A549 (cell line): ENCODE results near the gene TMEM125.

Source experiments
- CTCF ChIP-seq: fragments of >200 bp; sonication (Bioruptor Twin); formaldehyde crosslinking; IDR thresholded peaks from 3 replicates; pipeline ENCODE4 v1.5.1; 2016
- EHMT2 ChIP-seq: fragments of 200-600 bp; sonication (generic); IDR thresholded peaks from 2 replicates; pipeline ENCODE4 v1.6.1; 2016; ENCODE audit warnings: antibody characterized with exemption, low read depth, mild to moderate bottlenecking, moderate library complexity
- FOSL2 ChIP-seq, 2 experiments: fragments of 450-650 bp in 1 of 2; fragments of >200 bp in 1 of 2; sonication (Bioruptor Twin) in 1 of 2; formaldehyde crosslinking; IDR thresholded peaks; 2 replicates each; pipeline versions ENCODE4 v1.5.0 to v1.6.1; 2016 to 2020; ENCODE audit warnings: mild to moderate bottlenecking in 1 of 2, moderate library complexity in 1 of 2
- HOXB13 ChIP-seq: fragments of 250-450 bp; sonication (Bioruptor Pico); IDR thresholded peaks from 2 replicates; pipeline ENCODE4 v1.5.0; 2020; ENCODE audit warnings: low read depth, mild to moderate bottlenecking, moderate library complexity
- JUNB ChIP-seq: fragments of >200 bp; sonication (Bioruptor Twin); formaldehyde crosslinking; IDR thresholded peaks from 2 replicates; pipeline ENCODE4 v1.6.1; 2016
- MAFK ChIP-seq: fragments of 450-650 bp; IDR thresholded peaks from 2 replicates; pipeline ENCODE4 v1.6.1; 2014; ENCODE audit not compliant: partially characterized antibody
- MAX ChIP-seq: IDR thresholded peaks from 2 replicates; pipeline ENCODE4 v1.6.1; 2012
- POLR2A ChIP-seq: IDR thresholded peaks from 2 replicates; pipeline ENCODE4 v1.6.1; 2012; ENCODE audit warnings: mild to moderate bottlenecking, low read length
- POLR2AphosphoS2 ChIP-seq: conservative IDR thresholded peaks from 2 replicates; pipeline ENCODE4 v1.6.1; 2012; ENCODE audit warnings: low read length, improper control_type of control experiment, inconsistent platforms
- RAD21 ChIP-seq, 2 experiments: fragments of >200 bp in 1 of 2; sonication (Bioruptor Twin) in 1 of 2; formaldehyde crosslinking in 1 of 2; IDR thresholded peaks in 1 of 2; conservative IDR thresholded peaks in 1 of 2; 2 replicates in 1 of 2; 3 replicates in 1 of 2; pipeline ENCODE4 v1.6.1; 2012 to 2018; ENCODE audit warnings: inconsistent platforms in 1 of 2
- RCOR1 ChIP-seq: fragments of 150-350 bp; IDR thresholded peaks from 2 replicates; pipeline ENCODE4 v1.6.1; 2014; ENCODE audit warnings: antibody characterized with exemption, low read length, low read depth
- REST ChIP-seq: fragments of 200-600 bp; sonication (generic); IDR thresholded peaks from 2 replicates; pipeline ENCODE4 v1.6.1; 2016; ENCODE audit warnings: antibody characterized with exemption, mild to moderate bottlenecking, moderate library complexity
- RFX5 ChIP-seq: fragments of 450-650 bp; IDR thresholded peaks from 2 replicates; pipeline ENCODE4 v1.7.1; 2014; ENCODE audit warnings: antibody characterized with exemption, mild to moderate bottlenecking, moderate library complexity
- USF2 ChIP-seq: fragments of 450-650 bp; IDR thresholded peaks from 2 replicates; pipeline ENCODE4 v1.6.1; 2014; ENCODE audit warnings: antibody characterized with exemption

- TF ChIP-seq CTCF (no peak), MAX (no peak), REST (no peak), POLR2A (no peak), USF2 (no peak), RCOR1 (no peak), RFX5 (no peak), FOSL2 (IDR thresholded peaks at IDR 0.05) (no peak), FOSL2 (CRISPR knock-in tag; IDR thresholded peaks at IDR 0.05) (no peak), MAFK (no peak), POLR2AphosphoS2 (no peak), RAD21 (conservative IDR thresholded peaks at IDR 0.05 in 1 of 2, IDR thresholded peaks at IDR 0.05 in 1 of 2) (no peak), EHMT2 (no peak), JUNB (no peak), HOXB13 (CRISPR knock-in tag) (no peak)
Observed at GRCh38 chr1:43304771-43305300, 35.1 kb downstream of the TMEM125 start.
